ENCODE data around the gene SH3GL1.

The SH3GL1 gene

DNA sequence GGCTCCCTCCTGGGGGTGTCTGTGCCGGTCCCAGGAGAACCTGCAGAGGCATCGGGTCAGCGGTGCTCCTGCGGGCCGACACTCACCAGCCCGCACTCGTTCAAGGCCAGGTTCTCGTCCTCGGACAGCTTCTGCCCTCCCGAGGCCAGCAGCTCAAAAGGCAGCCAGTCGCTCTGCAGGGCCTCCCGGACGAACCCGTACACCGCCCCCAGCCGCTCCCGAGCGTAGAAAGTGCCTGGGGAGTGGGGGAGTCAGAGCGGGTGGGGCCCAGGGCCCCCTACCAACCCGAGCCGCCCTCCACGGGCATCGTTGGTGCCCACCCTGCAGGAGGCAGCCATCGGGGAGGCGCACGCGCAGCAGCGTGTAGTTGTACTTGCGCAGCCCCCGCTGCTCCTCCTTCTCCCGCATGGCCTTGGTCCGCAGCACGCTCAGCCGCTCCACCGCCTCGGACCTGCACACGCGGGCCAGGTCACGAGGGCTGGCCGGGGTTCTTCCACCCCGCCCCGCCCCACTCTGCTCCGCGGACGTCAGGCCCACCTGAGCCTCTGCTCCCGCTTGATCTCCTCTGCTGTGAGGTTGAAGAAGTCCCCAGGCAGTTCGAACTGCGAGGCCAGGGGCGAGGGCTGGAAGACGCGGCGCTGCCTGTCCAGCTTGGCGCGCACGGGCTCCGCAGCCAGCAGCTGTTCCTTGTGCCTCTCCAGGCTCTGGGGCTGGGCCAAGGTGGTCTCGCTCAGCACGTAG, 45.8 kb upstream of the SH3GL1 start:
- H3K4me3 ChIP-seq (ENCODE audit: low read length) = no peak overlapping the region
- TF ChIP-seq, protein P1, sequence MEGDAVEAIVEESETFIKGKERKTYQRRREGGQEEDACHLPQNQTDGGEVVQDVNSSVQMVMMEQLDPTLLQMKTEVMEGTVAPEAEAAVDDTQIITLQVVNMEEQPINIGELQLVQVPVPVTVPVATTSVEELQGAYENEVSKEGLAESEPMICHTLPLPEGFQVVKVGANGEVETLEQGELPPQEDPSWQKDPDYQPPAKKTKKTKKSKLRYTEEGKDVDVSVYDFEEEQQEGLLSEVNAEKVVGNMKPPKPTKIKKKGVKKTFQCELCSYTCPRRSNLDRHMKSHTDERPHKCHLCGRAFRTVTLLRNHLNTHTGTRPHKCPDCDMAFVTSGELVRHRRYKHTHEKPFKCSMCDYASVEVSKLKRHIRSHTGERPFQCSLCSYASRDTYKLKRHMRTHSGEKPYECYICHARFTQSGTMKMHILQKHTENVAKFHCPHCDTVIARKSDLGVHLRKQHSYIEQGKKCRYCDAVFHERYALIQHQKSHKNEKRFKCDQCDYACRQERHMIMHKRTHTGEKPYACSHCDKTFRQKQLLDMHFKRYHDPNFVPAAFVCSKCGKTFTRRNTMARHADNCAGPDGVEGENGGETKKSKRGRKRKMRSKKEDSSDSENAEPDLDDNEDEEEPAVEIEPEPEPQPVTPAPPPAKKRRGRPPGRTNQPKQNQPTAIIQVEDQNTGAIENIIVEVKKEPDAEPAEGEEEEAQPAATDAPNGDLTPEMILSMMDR (conservative IDR thresholded peaks at IDR 0.05; ENCODE audit: low read depth, low read length) = no peak

DNA sequence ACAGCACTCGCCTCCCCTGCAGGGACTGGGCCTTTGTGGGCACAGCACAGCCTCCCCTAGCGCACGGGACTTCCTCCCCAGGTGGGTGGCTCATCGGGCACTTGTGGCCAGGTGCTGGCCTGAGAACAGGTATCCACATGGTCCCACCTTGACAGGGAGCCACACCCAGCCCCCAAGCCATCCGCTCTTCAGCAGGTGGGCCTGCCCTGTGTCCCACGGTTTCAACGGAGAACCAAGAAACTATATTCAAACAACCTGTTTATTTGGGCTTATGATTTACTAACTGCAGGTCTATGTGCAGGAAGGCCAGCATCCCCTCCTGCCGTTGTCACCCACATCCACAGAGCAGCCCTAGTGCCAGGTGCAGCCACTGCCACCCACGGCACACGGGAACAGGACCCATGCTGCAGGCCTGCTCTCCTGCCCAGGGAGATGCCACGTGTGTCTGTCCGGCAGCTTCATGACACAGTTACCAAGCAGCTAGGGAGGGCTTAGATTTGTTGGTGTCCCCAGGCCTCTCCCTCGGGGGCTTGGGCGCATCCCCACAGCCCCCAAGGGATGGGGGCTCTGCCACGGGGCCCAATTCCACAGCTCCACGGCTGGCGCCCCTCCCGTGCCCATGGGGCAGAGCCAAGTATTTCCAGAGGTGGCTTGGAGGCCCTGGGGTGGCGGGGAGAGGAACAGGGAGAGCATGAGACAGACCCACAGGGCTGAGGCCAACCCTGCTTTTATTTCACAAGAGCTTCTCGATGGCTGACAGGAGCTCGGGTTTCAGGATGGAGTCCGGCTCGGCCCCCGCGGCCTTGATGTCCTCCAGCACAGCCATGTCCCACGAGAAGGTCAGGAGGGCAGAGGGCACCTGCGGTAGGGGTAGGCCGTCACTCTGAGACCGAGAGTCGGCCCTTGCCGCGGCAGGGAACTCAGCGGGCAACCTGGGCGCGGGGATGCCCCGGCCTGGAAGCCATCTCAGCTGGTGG, 44.7 kb upstream of the SH3GL1 start:
- TF ChIP-seq, protein P1 (conservative IDR thresholded peaks at IDR 0.05; ENCODE audit: low read depth, low read length) = no peak
- DNase-seq (ENCODE audit: low read depth) = no peak
- no peak overlapping the region for H3K4me3 ChIP-seq (ENCODE audit: low read length)

More for the DNA sequence above, 45.8 kb upstream of the SH3GL1 start:
- DNase-seq (ENCODE audit: low read depth) = no peak

DNA sequence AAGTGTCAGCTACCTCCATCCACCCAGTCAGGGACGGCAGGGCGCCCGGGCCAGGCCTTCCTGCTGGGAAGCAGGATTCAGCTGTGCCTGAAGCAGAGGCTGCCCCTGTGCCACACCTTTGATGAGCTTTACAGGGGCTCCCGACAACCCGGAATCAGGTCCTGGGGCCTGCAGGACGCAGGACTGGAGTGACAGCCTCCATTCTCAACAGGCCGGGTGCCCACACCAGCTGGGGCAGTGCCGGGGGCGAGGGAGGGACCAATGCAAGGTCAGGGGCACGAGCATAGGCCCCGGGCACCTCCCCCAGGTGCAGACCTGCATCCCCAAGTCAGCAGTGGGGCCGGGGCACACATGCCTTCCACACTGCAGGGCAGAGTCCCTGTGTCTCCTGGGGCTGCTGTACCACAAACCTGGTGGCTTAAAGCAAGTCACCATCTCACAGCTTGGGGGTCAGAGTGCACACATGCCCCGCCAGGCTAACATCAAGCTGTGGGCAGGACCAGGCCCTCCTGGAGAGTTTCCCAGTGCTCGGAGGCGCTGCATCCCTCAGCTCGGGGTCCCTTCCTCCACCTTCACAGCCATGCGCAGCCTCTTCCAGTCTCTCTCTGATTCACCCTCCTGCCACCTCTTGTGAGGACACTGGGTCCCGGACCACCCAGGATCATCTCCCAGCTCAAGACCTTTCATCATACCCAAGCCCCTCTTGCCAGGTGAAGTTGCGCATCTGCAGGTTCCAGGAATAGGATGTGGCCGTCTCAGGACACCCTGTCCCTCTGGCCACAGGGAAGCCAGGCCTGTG, 43.8 kb upstream of the SH3GL1 start:
- TF ChIP-seq, protein P1 (conservative IDR thresholded peaks at IDR 0.05; ENCODE audit: low read depth, low read length) = no peak
- DNase-seq (ENCODE audit: low read depth) = no peak
- H3K4me3 ChIP-seq (ENCODE audit: low read length) = no peak overlapping the region

DNA sequence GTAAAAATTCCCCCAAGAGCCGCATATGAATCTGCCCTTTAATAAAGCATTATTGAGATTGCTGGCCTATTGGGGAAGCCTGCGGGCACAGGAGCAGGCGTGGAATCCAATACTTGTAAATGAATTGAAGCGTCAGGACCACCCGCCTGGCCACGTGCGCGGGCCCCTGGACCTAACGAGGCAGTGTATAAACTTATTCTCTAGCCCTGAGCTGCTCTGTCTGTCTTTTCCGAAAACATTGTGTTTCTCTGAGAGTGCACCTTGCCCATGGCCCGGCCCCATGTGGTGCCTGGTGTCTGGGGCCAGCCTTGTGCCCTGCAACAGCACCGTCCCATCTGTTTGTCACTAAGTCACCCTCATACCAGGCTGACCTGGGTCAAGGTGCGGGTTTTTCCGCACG, 42.8 kb upstream of the SH3GL1 start:
- TF ChIP-seq, protein P1 (conservative IDR thresholded peaks at IDR 0.05; ENCODE audit: low read depth, low read length) = no peak
- H3K4me3 ChIP-seq (ENCODE audit: low read length) = no peak overlapping the region
- no peak for DNase-seq (ENCODE audit: low read depth)

DNA sequence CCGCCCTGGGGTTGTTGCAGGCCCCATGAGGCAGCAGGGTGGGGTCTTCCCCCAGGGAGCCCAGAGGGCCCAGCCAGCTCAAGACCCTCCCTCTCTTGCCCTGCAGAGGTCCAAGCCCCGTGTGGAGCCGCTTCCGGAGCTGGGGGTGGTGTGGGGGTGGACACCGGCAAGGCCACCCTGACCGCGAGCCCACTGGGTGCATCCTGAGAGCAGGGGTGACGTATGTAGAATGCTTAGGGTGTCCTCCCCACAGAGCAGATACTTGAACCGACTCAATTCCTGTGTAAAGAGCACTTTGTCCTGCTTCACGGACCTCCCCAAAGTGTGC, 42.4 kb upstream of the SH3GL1 start:
- TF ChIP-seq, protein P1 (conservative IDR thresholded peaks at IDR 0.05; ENCODE audit: low read depth, low read length) = no peak
- no peak overlapping the region for H3K4me3 ChIP-seq (ENCODE audit: low read length)
- no peak for DNase-seq (ENCODE audit: low read depth)

DNA sequence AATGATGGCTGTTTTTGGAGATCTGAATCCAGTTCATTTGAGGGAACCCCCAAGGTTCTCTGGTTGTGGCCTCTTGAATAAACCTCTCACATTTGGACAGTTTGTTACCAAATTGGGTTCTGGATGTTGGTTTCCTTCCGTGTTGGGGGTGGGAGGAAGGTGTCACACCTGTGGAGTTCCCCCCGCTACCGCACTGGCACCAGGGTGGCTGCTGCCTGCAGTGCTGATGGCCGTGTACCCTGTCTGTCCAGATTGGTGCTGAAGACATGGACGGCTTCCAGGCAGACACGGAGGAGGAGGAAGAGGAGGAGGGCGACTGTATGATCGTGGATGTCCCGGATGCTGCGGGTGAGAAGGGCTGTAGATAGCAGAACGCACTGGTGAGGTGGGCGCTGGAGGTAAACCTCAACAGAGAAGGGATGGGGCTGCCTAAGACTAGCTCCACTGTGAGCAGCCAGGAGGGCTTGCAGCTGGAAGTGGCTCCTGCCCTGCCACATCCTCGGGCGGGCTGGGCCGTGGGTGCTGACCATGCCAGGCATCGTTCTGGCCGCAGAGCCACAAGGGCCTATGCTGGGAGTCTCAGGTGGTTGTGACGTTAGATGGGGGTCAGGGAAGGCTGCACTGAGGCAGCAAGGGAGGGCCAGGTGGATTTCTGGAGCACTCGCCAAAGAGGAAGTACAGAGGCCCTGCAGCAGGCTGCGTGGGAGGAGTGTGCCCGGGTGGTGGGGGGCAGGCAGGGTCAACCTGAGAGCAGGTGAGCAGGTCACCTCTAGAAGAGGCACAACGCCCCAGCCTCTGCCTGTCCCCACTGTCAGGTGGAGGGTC, 41.9 kb upstream of the SH3GL1 start:
- TF ChIP-seq, protein P1 (conservative IDR thresholded peaks at IDR 0.05; ENCODE audit: low read depth, low read length) = no peak
- H3K4me3 ChIP-seq (ENCODE audit: low read length) = no peak overlapping the region
- DNase-seq (ENCODE audit: low read depth) = no peak

Data from retinal pigment epithelial cell (primary cell).